ENCODE results near the gene TCEAL7.

TCEAL7 gene

GRCh38 chrX:103369479-103369878 is 39.4 kb downstream of the TCEAL7 start:
- no peak for DNase-seq

- no peak for DNase-seq
Observed at GRCh38 chrX:103372886-103373285, 42.8 kb downstream of the TCEAL7 start.

- DNase-seq, result no peak
Observed at GRCh38 chrX:103373581-103373980, 43.5 kb downstream of the TCEAL7 start.

GRCh38 chrX:103376118-103376978 is 46.3 kb downstream of the TCEAL7 start, which contains the start of gene BEX3:
BEX3 (plus strand) TSS chrX:103376538; CDS start chrX:103377522, 984 bp downstream.
- peak; percentile 26 to 43 for DNase-seq

- DNase-seq, result peak in 1 of 2 experiments; percentile 20
Observed at GRCh38 chrX:103376979-103377324, 46.9 kb downstream of the TCEAL7 start.

- no peak for DNase-seq
Observed at GRCh38 chrX:103378990-103379389, 49.0 kb downstream of the TCEAL7 start.
